SK-N-SH (cell line): ENCODE results near the gene CUEDC2. TPM values are rescaled to one million over a fixed set of nuclear protein-coding genes. Genes with fewer than 3 reads are reported as not detected.

Experiments
- CTCF ChIA-PET: fragments of 300-600, 350-600 bp; formaldehyde crosslinking; extraction: SDS; loops from one replicate; lab custom pipeline; 2021; lab: Yijun Ruan, JAX
- POLR2A ChIA-PET: fragments of 350-600 bp; sonication (Branson Sonifier 250); formaldehyde crosslinking; extraction: SDS; loops from one replicate; lab custom pipeline; 2020; ENCODE audit warnings: antibody characterized with exemption, inconsistent platforms; lab: Yijun Ruan, JAX
- DNase-seq: peaks from one replicate; pipeline ENCODE4 v3.0.0; 2012
- H2AFZ ChIP-seq: fragments of 200-600 bp; sonication (generic); 2 replicates; pipeline ENCODE4 v1.8.1; 2016; ENCODE audit warnings: antibody characterized with exemption, mild to moderate bottlenecking, low read depth
- H3F3A ChIP-seq: fragments of 200-600 bp; sonication (generic); replicated peaks from 2 replicates; pipeline ENCODE3; 2016; ENCODE audit warnings: antibody characterized with exemption, mild to moderate bottlenecking; ENCODE audit not compliant: insufficient read depth
- H3K27ac ChIP-seq, 2 experiments: fragments of 200-500 bp in 1 of 2; fragments of 200-600 bp in 1 of 2; sonication (Bioruptor generic) in 1 of 2; sonication (generic), shearing (Covaris generic) in 1 of 2; 2 replicates each; pipeline versions ENCODE4 v1.5.1 to v1.6.1; 2014 to 2016; ENCODE audit warnings: low read depth in 2 of 2, inconsistent platforms in 1 of 2, low read length in 1 of 2, mild to moderate bottlenecking in 1 of 2, mixed read lengths in 1 of 2
- H3K27me3 ChIP-seq: fragments of 200-600 bp; sonication (generic), shearing (Covaris generic); 2 replicates; pipeline ENCODE4 v1.6.1; 2016; ENCODE audit warnings: mixed run types; ENCODE audit not compliant: insufficient read depth
- H3K36me3 ChIP-seq, 2 experiments: fragments of 200-500 bp in 1 of 2; fragments of 200-600 bp in 1 of 2; sonication (Bioruptor generic) in 1 of 2; sonication (generic) in 1 of 2; replicated peaks in 1 of 2; 2 replicates each; pipeline versions ENCODE3 to v1.5.1; 2014 to 2016; ENCODE audit warnings: low read length in 1 of 2, mild to moderate bottlenecking in 1 of 2; ENCODE audit not compliant: insufficient read depth in 2 of 2, control insufficient read depth in 1 of 2
- H3K4me1 ChIP-seq, 2 experiments: fragments of 200-500 bp in 1 of 2; fragments of 200-600 bp in 1 of 2; sonication (Bioruptor generic) in 1 of 2; sonication (generic), shearing (Covaris generic) in 1 of 2; 2 replicates each; pipeline versions ENCODE4 v1.5.1 to v1.6.1; 2014 to 2016; ENCODE audit warnings: low read depth in 1 of 2, low read length in 1 of 2, mixed run types in 1 of 2; ENCODE audit not compliant: insufficient read depth in 2 of 2, control insufficient read depth in 1 of 2
- H3K4me2 ChIP-seq: fragments of 200-600 bp; sonication (generic), shearing (Covaris generic); 2 replicates; pipeline ENCODE4 v1.6.1; 2017; ENCODE audit warnings: mixed run types
- H3K4me3 ChIP-seq, 2 experiments: fragments of 200-500 bp in 1 of 2; fragments of 200-600 bp in 1 of 2; sonication (Bioruptor generic) in 1 of 2; sonication (generic), shearing (Covaris generic) in 1 of 2; 2 replicates each; pipeline versions ENCODE4 v1.5.1 to v1.8.1; 2014 to 2016; ENCODE audit warnings: low read depth in 2 of 2, inconsistent platforms in 1 of 2, low read length in 1 of 2, mild to moderate bottlenecking in 1 of 2, mixed read lengths in 1 of 2, moderate library complexity in 1 of 2
- H3K79me2 ChIP-seq: fragments of 200-600 bp; sonication (generic); 2 replicates; pipeline ENCODE4 v1.8.1; 2017; ENCODE audit warnings: mild to moderate bottlenecking; ENCODE audit not compliant: insufficient read depth
- H3K9ac ChIP-seq: fragments of 200-600 bp; sonication (generic); 2 replicates; pipeline ENCODE4 v1.6.1; 2017; ENCODE audit warnings: mixed run types
- H3K9me2 ChIP-seq: fragments of 200-600 bp; sonication (generic); 2 replicates; pipeline ENCODE4 v1.6.1; 2017; ENCODE audit warnings: mixed run types
- H3K9me3 ChIP-seq: fragments of 200-600 bp; sonication (generic); 2 replicates; pipeline ENCODE4 v1.6.1; 2017; ENCODE audit warnings: mixed run types, mild to moderate bottlenecking, moderate library complexity
- H4K20me1 ChIP-seq: fragments of 200-600 bp; sonication (generic); 2 replicates; pipeline ENCODE4 v1.6.1; 2017; ENCODE audit warnings: mild to moderate bottlenecking, mixed run types; ENCODE audit not compliant: insufficient read depth
- CHD2 ChIP-seq: fragments of 150-350 bp; IDR thresholded peaks from 2 replicates; pipeline ENCODE4 v1.6.1; 2018; ENCODE audit warnings: low read length; ENCODE audit not compliant: partially characterized antibody
- FOXJ3 ChIP-seq: sonication (generic); formaldehyde crosslinking; IDR thresholded peaks from 2 replicates; pipeline ENCODE4 v1.5.1; 2020; ENCODE audit warnings: mild to moderate bottlenecking, missing genetic modification reagents
- GABPA ChIP-seq: IDR thresholded peaks from 2 replicates; pipeline ENCODE4 v1.4.0; 2012; ENCODE audit warnings: low read depth, mild to moderate bottlenecking
- GATA2 ChIP-seq: sonication (generic); formaldehyde crosslinking; IDR thresholded peaks from 2 replicates; pipeline ENCODE4 v1.5.0; 2020; ENCODE audit warnings: mild to moderate bottlenecking, missing genetic modification reagents
- JUND ChIP-seq: IDR thresholded peaks from 2 replicates; pipeline ENCODE4 v1.4.0; 2012
- POLR2AphosphoS5 ChIP-seq: IDR thresholded peaks from 2 replicates; pipeline ENCODE4 v1.6.1; 2012; ENCODE audit warnings: low read depth, low read length
- SMC3 ChIP-seq: IDR thresholded peaks from 2 replicates; pipeline ENCODE4 v1.6.1; 2012; ENCODE audit warnings: low read depth, low read length, improper control_type of control experiment
- TCF12 ChIP-seq: IDR thresholded peaks from 2 replicates; pipeline ENCODE4 v1.4.0; 2012
- YY1 ChIP-seq: IDR thresholded peaks from 2 replicates; pipeline ENCODE4 v1.4.0; 2012; ENCODE audit warnings: low read depth, mild to moderate bottlenecking
- WGBS: methylation state at CpG from one replicate; pipeline ENCODE4 v1.1.6; 2017; ENCODE audit warnings: low lambda C conversion rate; 5-methylcytosine and 5-hydroxymethylcytosine counted together
- polyA plus RNA-seq, 3 experiments: library from polyadenylated mRNA; depleted of rRNA; stranded (reverse); fragments of >200 nt; gene quantifications; 2 replicates each; pipeline ENCODE4 v1.2.3, GENCODE V29; 2012
- TF ChIP-seq, protein P1 (sequence below): fragments of 150-350 bp; IDR thresholded peaks from 2 replicates; pipeline ENCODE4 v1.6.1; 2017; ENCODE audit warnings: antibody characterized with exemption, low read length, low read depth, borderline replicate concordance
- TF ChIP-seq, protein P2 (sequence below): fragments of 150-350 bp; IDR thresholded peaks from 2 replicates; pipeline ENCODE4 v1.6.1; 2016; ENCODE audit warnings: mild to moderate bottlenecking, low read depth, low read length

Gene CUEDC2
- polyA plus RNA-seq, 1 of the 3 experiments (the other 2 are of a cell fraction), result 162 TPM

DNA sequence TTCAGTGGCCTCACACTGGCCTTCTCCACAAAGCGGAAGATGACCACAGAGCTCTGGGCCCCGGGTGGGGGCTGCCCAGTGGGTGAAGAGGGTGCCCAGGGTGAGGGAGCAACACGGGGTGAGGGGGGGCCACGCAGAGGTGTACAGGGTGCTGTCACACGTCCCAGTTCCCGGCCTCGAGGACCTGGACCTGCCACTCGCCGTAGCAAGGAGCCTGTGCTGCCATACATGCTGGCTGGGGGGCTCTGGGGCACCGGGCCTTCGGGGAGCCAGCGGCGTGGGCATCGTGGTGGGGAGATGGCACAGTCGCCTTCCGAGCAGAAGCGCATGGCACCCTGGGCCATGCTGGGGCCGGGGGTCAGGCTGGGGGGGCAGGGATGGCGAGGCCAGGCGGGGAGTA lies 15.7 kb downstream of the CUEDC2 start:
- peaks cover 0 to 28% of the 10 kb centered on the region in 2 experiments; a peak in 2 of 4 replicates for H3K4me1 ChIP-seq
- no peaks in the 10 kb centered on the region for H3K9me3 ChIP-seq
- peaks cover 12% of the 10 kb centered on the region for H3F3A ChIP-seq
- no peak overlapping the region for H3K4me3 ChIP-seq
- TF ChIP-seq YY1 (no peak), CHD2 (no peak), POLR2AphosphoS5 (no peak), GABPA (no peak), TCF12 (no peak), JUND (no peak)
- TF ChIP-seq, protein P1, sequence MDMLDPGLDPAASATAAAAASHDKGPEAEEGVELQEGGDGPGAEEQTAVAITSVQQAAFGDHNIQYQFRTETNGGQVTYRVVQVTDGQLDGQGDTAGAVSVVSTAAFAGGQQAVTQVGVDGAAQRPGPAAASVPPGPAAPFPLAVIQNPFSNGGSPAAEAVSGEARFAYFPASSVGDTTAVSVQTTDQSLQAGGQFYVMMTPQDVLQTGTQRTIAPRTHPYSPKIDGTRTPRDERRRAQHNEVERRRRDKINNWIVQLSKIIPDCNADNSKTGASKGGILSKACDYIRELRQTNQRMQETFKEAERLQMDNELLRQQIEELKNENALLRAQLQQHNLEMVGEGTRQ, result no peak
- DNase-seq, result no peak
- POLR2A ChIA-PET, result no interaction called here
- no peaks in the 10 kb centered on the region for H4K20me1 ChIP-seq
- no peaks in the 10 kb centered on the region for H3K27me3 ChIP-seq
- no peak overlapping the region for H3K9ac ChIP-seq
- no peaks in the 10 kb centered on the region for H3K79me2 ChIP-seq
- H2AFZ ChIP-seq, result no peak overlapping the region
- CTCF ChIA-PET, result interaction anchor here (18.3 kb wide), 1 partner anchor 16 kb away, joined by 359 read pairs; the partner anchor contains the start of gene NFKB2
- H3K9me2 ChIP-seq, result no peaks in the 10 kb centered on the region
- no peaks in the 10 kb centered on the region for H3K36me3 ChIP-seq
- WGBS, result 59% methylated on average over 6 of the region's 20 CpGs
- no peak overlapping the region for H3K4me2 ChIP-seq
- no peak overlapping the region for H3K27ac ChIP-seq

DNA sequence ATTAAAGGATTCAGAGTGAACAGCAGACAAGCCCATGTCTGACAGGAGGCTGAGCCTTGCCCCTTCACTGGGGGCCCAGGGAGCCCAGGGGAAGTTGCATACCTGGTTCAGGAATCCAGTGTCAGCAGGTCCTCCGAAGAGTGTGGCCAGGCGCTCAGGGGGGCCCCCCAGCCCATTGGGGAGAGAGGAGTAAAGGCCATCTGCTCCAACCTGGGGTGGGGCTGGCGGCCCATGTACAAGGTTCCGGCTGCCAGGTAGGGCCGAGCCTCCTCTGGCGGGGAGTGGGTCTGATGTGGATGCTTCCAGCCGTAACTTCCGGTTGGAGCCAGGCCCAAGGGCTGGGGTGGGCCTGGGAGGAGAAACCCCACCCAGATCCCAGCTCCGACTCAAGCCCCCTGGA lies 16.1 kb downstream of the CUEDC2 start:
- H2AFZ ChIP-seq, result no peak overlapping the region
- WGBS, result 60% methylated on average over 1 of the region's 9 CpGs
- no peak overlapping the region for H3K4me2 ChIP-seq
- H3K4me3 ChIP-seq, result no peak overlapping the region
- no peaks in the 10 kb centered on the region for H3K36me3 ChIP-seq
- no peak for DNase-seq
- H4K20me1 ChIP-seq, result no peaks in the 10 kb centered on the region
- H3K4me1 ChIP-seq, result peaks cover 0 to 28% of the 10 kb centered on the region in 2 experiments; a peak in 2 of 4 replicates
- no peak overlapping the region for H3K27ac ChIP-seq
- ChIA-PET CTCF (interaction anchor here (1.3 to 18.3 kb wide), 2 partner anchors 16 to 247 kb away, joined by 3 to 359 read pairs; partner anchors contain the start of gene NFKB2), POLR2A (no interaction called here)
- H3F3A ChIP-seq, result peaks cover 12% of the 10 kb centered on the region
- no peaks in the 10 kb centered on the region for H3K27me3 ChIP-seq
- no peaks in the 10 kb centered on the region for H3K9me3 ChIP-seq
- H3K79me2 ChIP-seq, result no peaks in the 10 kb centered on the region
- no peak overlapping the region for H3K9ac ChIP-seq
- TF ChIP-seq GATA2 (CRISPR knock-in tag), result no peak
- TF ChIP-seq SMC3, result no peak
- no peak for TF ChIP-seq FOXJ3 (CRISPR knock-in tag)
- no peak for TF ChIP-seq POLR2AphosphoS5
- TF ChIP-seq, protein P2, sequence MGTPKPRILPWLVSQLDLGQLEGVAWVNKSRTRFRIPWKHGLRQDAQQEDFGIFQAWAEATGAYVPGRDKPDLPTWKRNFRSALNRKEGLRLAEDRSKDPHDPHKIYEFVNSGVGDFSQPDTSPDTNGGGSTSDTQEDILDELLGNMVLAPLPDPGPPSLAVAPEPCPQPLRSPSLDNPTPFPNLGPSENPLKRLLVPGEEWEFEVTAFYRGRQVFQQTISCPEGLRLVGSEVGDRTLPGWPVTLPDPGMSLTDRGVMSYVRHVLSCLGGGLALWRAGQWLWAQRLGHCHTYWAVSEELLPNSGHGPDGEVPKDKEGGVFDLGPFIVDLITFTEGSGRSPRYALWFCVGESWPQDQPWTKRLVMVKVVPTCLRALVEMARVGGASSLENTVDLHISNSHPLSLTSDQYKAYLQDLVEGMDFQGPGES, result no peak
- TF ChIP-seq TCF12, result no peak
- H3K9me2 ChIP-seq, result no peaks in the 10 kb centered on the region
